IMR-90 (cell line): ENCODE results near the gene TSN. TPM values are rescaled to one million over a fixed set of nuclear protein-coding genes. Genes with fewer than 3 reads are reported as not detected.
A peak's percentile ranks its signal among the peaks of the same experiment; 100 is the strongest.

ENCODE experiments used
- ATAC-seq: fragments of 200-7000 bp; cut with Tn5 transposase; 2 replicates; pipeline ENCODE4 v1.9.1; 2020; ENCODE audit warnings: low read depth, mild to moderate bottlenecking, moderate library complexity
- BruUV-seq: library from RNA; stranded (reverse); fragments of 400-500 nt; replicated peaks from 2 replicates; lab custom pipeline; 2021; lab: Mats Ljungman, UMichigan
- CTCF ChIA-PET: fragments of 300-600 bp; formaldehyde crosslinking; extraction: SDS; loops from one replicate; lab custom pipeline; 2021; ENCODE audit warnings: antibody characterized with exemption; lab: Yijun Ruan, JAX
- POLR2A ChIA-PET: fragments of 300-600 bp; sonication (Branson Sonifier 250); formaldehyde crosslinking; loops from one replicate; lab custom pipeline; 2022; ENCODE audit warnings: antibody characterized with exemption; ENCODE audit not compliant: unreplicated experiment; lab: Charles Lee
- DNase-seq: peaks from one replicate; pipeline ENCODE4 v3.0.0; 2013
- H2AFZ ChIP-seq: replicated peaks from 2 replicates; pipeline ENCODE3; 2013; ENCODE audit warnings: low read length, mild to moderate bottlenecking; ENCODE audit not compliant: poor library complexity
- H2AK5ac ChIP-seq: 2 replicates; pipeline ENCODE4 v1.6.1; 2013; ENCODE audit warnings: low read depth, low read length, inconsistent platforms
- H2AK9ac ChIP-seq: replicated peaks from 2 replicates; pipeline ENCODE3; 2013; ENCODE audit warnings: mild to moderate bottlenecking, low read depth, low read length, moderate library complexity; ENCODE audit not compliant: poor library complexity
- H2BK120ac ChIP-seq: 2 replicates; pipeline ENCODE4 v1.6.1; 2013; ENCODE audit warnings: low read depth, low read length, inconsistent platforms
- H2BK15ac ChIP-seq: 3 replicates; pipeline ENCODE4 v1.6.1; 2013; ENCODE audit warnings: low read depth, low read length, inconsistent platforms
- H2BK20ac ChIP-seq: 2 replicates; pipeline ENCODE4 v1.6.1; 2013; ENCODE audit warnings: low read depth, mild to moderate bottlenecking, inconsistent platforms, low read length, moderate library complexity
- H2BK5ac ChIP-seq: 2 replicates; pipeline ENCODE4 v1.6.1; 2013; ENCODE audit warnings: mild to moderate bottlenecking, low read depth, low read length, inconsistent platforms; ENCODE audit not compliant: poor library complexity, severe bottlenecking
- H3K14ac ChIP-seq: replicated peaks from 2 replicates; pipeline ENCODE4 v1.6.1; 2013; ENCODE audit warnings: low read depth, low read length, inconsistent platforms
- H3K18ac ChIP-seq: 2 replicates; pipeline ENCODE4 v1.6.1; 2013; ENCODE audit warnings: low read depth, low read length, control low read depth
- H3K23ac ChIP-seq: 2 replicates; pipeline ENCODE4 v1.6.1; 2013; ENCODE audit warnings: low read depth, low read length, inconsistent platforms
- H3K27ac ChIP-seq: 2 replicates; pipeline ENCODE4 v1.5.1; 2013; ENCODE audit warnings: mild to moderate bottlenecking, control low read depth, low read length; ENCODE audit not compliant: insufficient read depth
- H3K27me3 ChIP-seq: 2 replicates; pipeline ENCODE4 v1.6.1; 2013; ENCODE audit warnings: low read length; ENCODE audit not compliant: control insufficient read depth, insufficient read depth
- H3K36me3 ChIP-seq: 2 replicates; pipeline ENCODE4 v1.6.1; 2013; ENCODE audit warnings: low read length, mixed read lengths; ENCODE audit not compliant: control insufficient read depth, insufficient read depth
- H3K4ac ChIP-seq: 2 replicates; pipeline ENCODE4 v1.6.1; 2013; ENCODE audit warnings: low read depth, low read length, inconsistent platforms
- H3K4me1 ChIP-seq: 2 replicates; pipeline ENCODE4 v1.6.1; 2013; ENCODE audit warnings: low read length, mixed read lengths; ENCODE audit not compliant: control insufficient read depth, insufficient read depth
- H3K4me2 ChIP-seq: 2 replicates; pipeline ENCODE4 v1.6.1; 2013; ENCODE audit warnings: low read depth, mild to moderate bottlenecking, control low read depth, low read length, moderate library complexity
- H3K4me3 ChIP-seq: 2 replicates; pipeline ENCODE4 v1.5.1; 2013; ENCODE audit warnings: low read depth, mild to moderate bottlenecking, control low read depth, low read length, moderate library complexity; ENCODE audit not compliant: insufficient read depth
- H3K56ac ChIP-seq: 2 replicates; pipeline ENCODE4 v1.6.1; 2013; ENCODE audit warnings: low read length, inconsistent platforms; ENCODE audit not compliant: insufficient read depth; ENCODE audit errors: extremely low read depth
- H3K79me1 ChIP-seq, 2 experiments: 2 replicates each; pipeline ENCODE4 v1.6.1; 2013; ENCODE audit warnings: low read length in 2 of 2, inconsistent platforms in 1 of 2, low read depth in 1 of 2
- H3K9ac ChIP-seq: 2 replicates; pipeline ENCODE4 v1.6.1; 2013; ENCODE audit warnings: low read depth, low read length, control low read depth
- H3K9me1 ChIP-seq: 2 replicates; pipeline ENCODE4 v1.6.1; 2013; ENCODE audit warnings: low read length, inconsistent platforms; ENCODE audit not compliant: insufficient read depth
- H3K9me3 ChIP-seq: 2 replicates; pipeline ENCODE4 v1.6.1; 2013; ENCODE audit warnings: low read length; ENCODE audit not compliant: control insufficient read depth, insufficient read depth
- H4K20me1 ChIP-seq: 2 replicates; pipeline ENCODE4 v1.6.1; 2013; ENCODE audit warnings: low read length, inconsistent platforms; ENCODE audit not compliant: insufficient read depth
- H4K5ac ChIP-seq: 2 replicates; pipeline ENCODE4 v1.6.1; 2013; ENCODE audit warnings: mild to moderate bottlenecking, low read depth, low read length, control low read depth
- H4K8ac ChIP-seq, 2 experiments: 2 replicates each; pipeline ENCODE4 v1.6.1; 2013; ENCODE audit warnings: low read depth in 2 of 2, low read length in 2 of 2, control low read depth in 1 of 2, inconsistent platforms in 1 of 2
- H4K91ac ChIP-seq: 2 replicates; pipeline ENCODE4 v1.6.1; 2013; ENCODE audit warnings: low read depth, low read length, inconsistent platforms; ENCODE audit not compliant: insufficient read depth
- CEBPB ChIP-seq: IDR thresholded peaks from 2 replicates; pipeline ENCODE4 v1.6.1; 2012; ENCODE audit warnings: low read depth, low read length, improper control_type of control experiment
- CTCF ChIP-seq: conservative IDR thresholded peaks from 2 replicates; pipeline ENCODE4 v1.5.1; 2012; ENCODE audit warnings: mild to moderate bottlenecking, low read depth, low read length, improper control_type of control experiment
- WGBS, 2 experiments: methylation state at CpG; one replicate each; pipeline versions ENCODE4 v1.1.5 to v1.1.7; 2013; ENCODE audit warnings: missing lambda C conversion rate in 2 of 2; ENCODE audit not compliant: insufficient read length in 1 of 2; ENCODE audit errors: extremely low coverage in 2 of 2; 5-methylcytosine and 5-hydroxymethylcytosine counted together
- dilution Hi-C: fragments of 300-500 bp; cut with HindIII; formaldehyde crosslinking; loops from one replicate; pipeline ENCODE4 v1.14.3; 2018; ENCODE audit warnings: low sequenced_read_pairs; ENCODE audit not compliant: unreplicated experiment
- in situ Hi-C: fragments of 300-500 bp; cut with MboI; formaldehyde crosslinking; loops from 3 replicates; pipeline ENCODE4 v1.14.3; 2019; ENCODE audit warnings: low sequenced_read_pairs, inconsistent platforms, mixed read lengths
- intact Hi-C: fragments of 100-400 bp; cut with micrococcal nuclease; formaldehyde crosslinking; loops from 2 replicates; pipeline ENCODE4 v1.10.0; 2022
- polyA plus RNA-seq, 3 experiments: library from polyadenylated mRNA; depleted of rRNA; stranded (reverse); fragments of >200 nt; gene quantifications; 2 replicates each; pipeline ENCODE4 v1.2.3, GENCODE V29; 2012; ENCODE audit warnings: low replicate concordance in 1 of 3
- total RNA-seq: library from RNA; depleted of rRNA; stranded (reverse); fragments of >200 nt; gene quantifications from 2 replicates; pipeline ENCODE4 v1.2.3, GENCODE V29; 2012

Gene TSN
- total and polyA plus RNA-seq, 2 of the 4 experiments (the other 2 are of a cell fraction): 31.0 to 56.3 TPM

- H3K4me3 ChIP-seq: no peak overlapping the region
- DNase-seq (no peak), ATAC-seq (no peak)
- no peak overlapping the region for H3K23ac ChIP-seq
- no peak overlapping the region for H3K9ac ChIP-seq
- no peak overlapping the region for H3K56ac ChIP-seq
- H3K18ac ChIP-seq: no peak overlapping the region
- no peak overlapping the region for H3K4me2 ChIP-seq
- no peak for TF ChIP-seq CTCF
- 0 out of 2 replicates have a peak, but pooled peaks have one; percentile 7 for TF ChIP-seq CEBPB
- ChIA-PET CTCF (no interaction called here), POLR2A (no interaction called here)
- intact Hi-C loops: no loop called here
- no peaks in the 10 kb centered on the region for H3K9me3 ChIP-seq
- in situ Hi-C loops: no loop called here
- dilution Hi-C loops: no loop called here
- BruUV-seq: no TSS peak
- peaks cover 8 to 10% of the 10 kb centered on the region in 2 experiments; a peak in 3 of 4 replicates for H3K79me1 ChIP-seq
- H2AFZ ChIP-seq: no peak overlapping the region
- H2AK5ac ChIP-seq: no peak overlapping the region
- no peaks in the 10 kb centered on the region for H3K4me1 ChIP-seq
- no peaks in the 10 kb centered on the region; the same call in 1 of the 2 replicates for H3K9me1 ChIP-seq
- no peaks in the 10 kb centered on the region for H3K27me3 ChIP-seq
- H2BK5ac ChIP-seq: no peak overlapping the region
- no peak overlapping the region for H2BK20ac ChIP-seq
- H4K20me1 ChIP-seq: no peaks in the 10 kb centered on the region
- H3K4ac ChIP-seq: no peak overlapping the region
- H3K36me3 ChIP-seq: peaks cover 35% of the 10 kb centered on the region
- H2BK15ac ChIP-seq: no peak overlapping the region
- no peak overlapping the region for H4K8ac ChIP-seq
- no peak overlapping the region for H3K27ac ChIP-seq
- no peak overlapping the region for H2AK9ac ChIP-seq
- H3K14ac ChIP-seq: no peak overlapping the region
- no peak overlapping the region for H2BK120ac ChIP-seq
- no CpG with 5 or more reads among the region's 10 CpGs for WGBS, 2 experiments
- no peak overlapping the region for H4K91ac ChIP-seq
- H4K5ac ChIP-seq: no peak overlapping the region
Observed at GRCh38 chr2:121764681-121765228, 9.3 kb downstream of the TSN start.
